HG02642 (cell line): ENCODE results near the gene STX1A.

Source experiments
- ATAC-seq: cut with Tn5 transposase; IDR thresholded peaks from one replicate; pipeline ENCODE4 v1.9.1; 2021; ENCODE audit warnings: mild to moderate bottlenecking; ENCODE audit not compliant: unreplicated experiment, poor library complexity

The STX1A gene

GRCh38 chr7:73718905-73719805 is at the start of gene STX1A:
Gene STX1A (minus strand): TSS chr7:73719669. CDS start chr7:73719631, 38 bp downstream.
- ATAC-seq, result peak; percentile 72

DNA sequence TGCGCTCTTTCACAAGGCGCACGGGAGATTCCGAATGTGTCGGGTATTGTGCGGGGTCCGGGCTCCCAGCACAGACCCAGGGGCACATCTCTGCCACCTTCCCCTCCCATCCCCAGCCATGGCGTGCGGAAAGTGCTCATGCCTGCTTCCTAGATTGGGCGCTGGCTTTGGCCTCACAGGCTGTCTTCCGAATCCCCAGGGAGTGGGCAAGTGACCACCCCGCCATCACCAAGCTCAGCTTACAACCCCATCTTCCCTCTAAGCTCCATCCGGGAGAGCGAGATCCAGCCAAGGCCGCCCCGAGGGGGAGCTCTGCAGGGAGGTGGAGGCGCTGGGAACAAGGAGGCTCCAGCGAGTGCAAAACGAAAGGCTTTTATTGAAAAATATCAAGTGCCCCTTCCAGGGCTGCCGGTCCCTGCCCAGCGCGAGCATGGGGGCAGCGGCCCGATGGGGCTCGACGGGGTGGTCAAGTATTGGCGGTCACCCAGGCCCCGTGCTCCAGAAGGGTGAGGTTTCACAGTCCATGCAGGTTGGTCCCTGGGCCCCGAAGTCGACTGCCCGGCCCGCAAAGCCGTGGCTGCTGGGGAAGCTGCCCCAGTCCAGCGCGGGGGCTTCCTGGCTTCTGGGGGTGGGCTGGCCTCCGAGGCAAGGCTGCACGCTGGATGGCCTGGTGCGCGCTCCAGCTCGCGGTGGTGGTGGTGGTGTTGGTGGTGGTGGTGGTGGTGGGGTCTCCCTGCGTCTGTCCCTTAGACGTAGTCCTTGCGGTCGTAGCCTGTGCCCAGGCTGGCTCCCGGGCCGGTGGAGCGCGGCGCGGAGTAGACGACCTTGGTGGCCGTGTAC is 49.4 kb upstream of the STX1A start:
- ATAC-seq, result no peak

DNA sequence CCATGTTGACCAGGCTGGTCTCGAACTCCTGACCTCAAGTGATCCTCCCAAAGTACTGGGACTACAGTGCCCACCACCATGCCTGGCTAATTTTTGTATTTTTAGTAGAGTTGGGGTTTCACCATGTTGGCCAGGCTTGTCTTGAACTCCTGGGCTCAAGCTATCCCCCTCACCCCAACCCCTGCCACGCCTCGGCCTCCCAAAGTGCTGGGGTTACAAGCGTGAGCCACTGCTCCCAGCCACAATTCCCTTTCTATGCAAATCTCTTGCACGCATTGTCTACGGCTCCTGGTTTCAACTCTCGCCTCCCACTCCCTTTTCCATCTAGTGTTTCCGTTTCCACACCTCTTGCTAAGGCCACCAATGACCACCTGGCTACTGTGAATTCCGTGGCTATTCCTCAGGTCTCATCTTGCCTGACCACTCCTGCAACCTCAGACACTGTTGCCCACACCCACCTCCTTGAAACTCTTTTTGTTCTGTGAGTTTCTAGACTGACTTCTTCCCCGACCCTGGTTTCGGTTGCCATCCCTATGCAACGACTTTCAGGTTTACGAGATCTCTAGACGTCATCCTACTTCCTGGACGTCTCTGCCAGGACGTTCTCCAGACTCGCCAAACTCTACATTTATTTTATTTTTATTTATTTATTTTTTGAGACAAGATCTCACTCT is 47.2 kb upstream of the STX1A start:
- no peak for ATAC-seq

- ATAC-seq, result no peak
Observed at GRCh38 chr7:73762659-73762999, 43.2 kb upstream of the STX1A start.

GRCh38 chr7:73761854-73762658 is 42.6 kb upstream of the STX1A start:
- ATAC-seq, result no peak

GRCh38 chr7:73758581-73759138 is 39.2 kb upstream of the STX1A start:
- ATAC-seq, result no peak

- no peak for ATAC-seq
Observed at GRCh38 chr7:73749931-73750776, 30.7 kb upstream of the STX1A start.

DNA sequence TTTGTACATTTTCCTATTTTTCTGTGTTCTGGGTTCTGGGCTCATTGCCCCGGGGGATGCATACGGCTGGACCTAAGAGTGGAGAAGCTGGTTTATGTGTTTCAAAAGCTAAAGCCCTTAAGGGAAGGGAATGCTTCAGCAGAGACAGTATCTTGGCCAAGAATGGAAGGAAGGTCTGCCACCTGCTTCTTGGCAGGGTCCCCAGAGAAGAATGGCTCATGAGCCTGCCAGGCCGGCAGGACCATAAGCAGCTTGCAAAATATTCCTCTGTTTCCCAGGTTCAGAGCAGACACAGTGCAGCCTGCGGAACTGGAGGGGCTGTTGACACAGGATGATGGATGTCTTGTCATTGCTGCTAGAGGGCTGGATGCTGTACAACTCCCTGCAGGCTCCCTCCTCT is 26.9 kb upstream of the STX1A start:
- ATAC-seq, result no peak

DNA sequence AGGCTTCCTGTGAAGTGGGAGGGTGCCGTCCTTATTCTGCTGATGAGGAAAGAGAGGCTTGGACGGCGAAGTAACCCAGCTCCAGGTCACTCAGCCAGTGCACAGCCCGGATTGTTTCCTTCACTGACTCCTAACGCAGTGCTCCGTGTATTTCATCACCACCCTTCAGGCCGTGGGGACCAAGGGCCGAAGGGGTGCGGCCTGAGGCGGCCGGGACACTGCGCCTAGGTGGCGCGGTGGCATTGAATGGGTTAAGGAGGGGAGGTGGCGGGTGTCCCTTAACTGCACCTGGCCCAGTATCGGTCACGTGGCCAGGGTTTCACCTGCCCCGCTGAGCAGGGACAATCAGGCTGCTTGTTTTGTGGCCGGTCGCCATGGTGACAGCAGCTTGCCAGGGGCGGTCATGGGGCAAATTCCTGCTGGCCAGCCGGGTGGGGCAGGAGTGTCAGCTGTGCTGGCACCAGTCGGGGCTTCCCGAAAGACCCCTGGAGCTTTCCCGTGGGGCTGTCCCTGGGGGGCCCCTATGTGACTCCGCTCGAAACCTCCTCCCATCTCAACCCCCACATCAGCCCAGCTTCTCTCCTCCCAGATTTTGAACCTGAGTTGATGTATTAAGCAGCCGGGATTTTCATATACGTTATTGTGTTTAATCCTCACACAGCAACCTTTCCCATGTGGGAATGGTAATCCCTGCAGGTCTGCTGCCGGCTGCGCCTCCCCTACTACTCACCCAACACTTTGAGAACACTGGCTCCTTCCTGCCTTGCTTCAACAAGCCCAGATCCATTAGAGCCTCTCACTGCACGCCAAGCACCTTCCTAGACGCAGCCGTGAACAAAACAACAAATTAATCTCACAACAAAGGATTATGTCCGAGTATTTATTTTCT is 23.5 kb upstream of the STX1A start:
- no peak for ATAC-seq

GRCh38 chr7:73742338-73742752 is 22.9 kb upstream of the STX1A start:
- no peak for ATAC-seq

DNA sequence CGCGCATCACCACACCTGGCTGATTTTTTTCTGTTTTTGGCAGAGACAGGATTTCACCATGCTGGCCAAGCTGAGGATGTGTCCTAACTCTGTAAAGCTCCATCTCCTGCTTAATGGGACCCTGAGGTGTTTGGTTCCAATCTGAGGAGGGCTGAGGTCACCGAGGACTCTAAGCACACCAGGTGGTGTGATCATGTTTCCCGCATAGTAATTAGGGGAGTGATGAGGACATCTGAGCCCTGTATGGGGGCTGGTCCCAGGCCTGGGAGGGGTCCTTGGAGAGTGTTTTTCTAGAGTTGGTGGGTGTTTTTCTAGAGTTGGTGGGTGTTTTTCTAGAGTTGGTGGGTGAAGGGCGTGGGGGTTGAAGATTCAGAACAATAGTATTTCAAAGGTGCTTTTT is 22.1 kb upstream of the STX1A start:
- ATAC-seq, result no peak

DNA sequence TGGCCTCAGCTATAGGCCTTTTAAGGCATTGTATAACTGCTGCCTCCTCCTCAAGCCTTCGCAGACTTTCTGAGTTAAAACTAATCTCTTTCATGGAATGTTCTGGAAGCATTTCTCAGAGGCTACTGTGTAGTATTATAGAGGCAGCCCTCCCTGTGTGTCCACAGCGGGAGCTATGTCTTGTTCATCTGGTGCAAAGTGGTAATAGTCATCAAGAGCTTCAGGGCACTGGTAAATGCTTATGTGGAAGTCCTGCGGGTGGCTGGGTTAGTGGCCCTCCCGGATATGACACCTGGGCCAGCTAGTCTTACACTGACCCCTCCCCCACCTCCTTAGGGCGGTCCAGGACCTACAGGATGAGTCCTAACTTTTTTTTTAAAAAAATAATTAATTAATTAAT is 21.3 kb upstream of the STX1A start:
- no peak for ATAC-seq

DNA sequence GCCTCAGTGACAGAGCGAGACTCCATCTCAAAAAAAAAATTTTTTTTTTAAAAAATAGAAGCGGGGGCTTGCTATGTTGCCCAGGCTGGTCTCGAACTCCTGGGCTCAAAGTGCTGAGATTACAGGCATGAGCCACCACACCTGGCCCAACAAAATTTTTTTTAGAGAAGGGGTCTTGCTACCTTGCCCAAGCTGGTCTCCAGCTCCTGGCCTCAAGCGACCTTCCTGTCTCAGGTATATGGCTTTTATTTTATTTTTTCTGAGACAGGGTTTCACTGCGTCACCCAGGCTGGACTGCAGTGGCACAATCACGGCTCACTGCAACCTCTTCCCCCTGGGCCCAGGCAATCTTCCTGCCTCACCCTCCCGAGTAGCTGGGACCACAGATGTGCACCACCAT is 20.7 kb upstream of the STX1A start:
- no peak for ATAC-seq

- no peak for ATAC-seq
Observed at GRCh38 chr7:73739387-73739767, 19.9 kb upstream of the STX1A start.

DNA sequence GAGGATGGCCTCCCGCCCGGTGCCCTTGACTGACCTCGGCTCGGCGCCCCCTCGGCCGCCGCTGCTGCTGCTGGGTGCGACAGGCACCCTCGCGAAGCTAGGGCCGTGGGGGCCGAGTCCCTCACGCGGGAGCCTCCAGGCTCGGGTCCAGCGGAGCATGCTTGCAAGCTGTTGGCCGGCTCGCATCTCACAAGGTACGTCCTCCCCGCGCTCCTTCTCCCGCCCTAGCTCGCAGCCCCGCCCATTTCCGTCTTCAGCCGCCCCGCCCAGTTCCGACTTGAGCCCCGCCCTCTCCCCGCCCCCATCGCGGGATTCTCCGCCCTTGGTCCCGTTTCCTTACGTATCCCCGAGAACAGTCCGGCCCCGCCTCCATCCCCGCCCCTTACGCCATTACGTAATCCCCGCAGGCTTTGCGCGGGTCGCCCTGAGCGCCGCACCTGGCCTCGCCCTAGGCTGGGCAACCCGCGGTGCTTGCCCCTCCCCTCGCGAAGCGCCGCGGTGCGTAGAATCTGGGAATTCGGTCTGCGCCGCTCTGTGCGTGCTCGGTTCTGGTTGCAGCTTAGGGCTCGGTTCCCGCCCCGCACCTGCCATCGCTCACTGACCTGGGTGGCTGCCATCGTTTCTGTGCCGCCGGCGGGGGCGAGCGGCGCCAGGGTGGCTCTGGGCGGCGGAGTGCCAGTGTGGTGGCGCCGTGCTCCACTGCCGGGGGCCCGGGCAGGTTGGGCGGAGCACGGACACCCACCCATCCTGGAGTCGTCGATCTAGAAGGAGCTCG is 19.3 kb upstream of the STX1A start, which contains the start of gene ABHD11:
ABHD11 (minus strand) TSS at position 191 of the 775 bp plus-strand sequence; CDS start at position 159, 32 bp downstream.
- peak; percentile 92 for ATAC-seq

DNA sequence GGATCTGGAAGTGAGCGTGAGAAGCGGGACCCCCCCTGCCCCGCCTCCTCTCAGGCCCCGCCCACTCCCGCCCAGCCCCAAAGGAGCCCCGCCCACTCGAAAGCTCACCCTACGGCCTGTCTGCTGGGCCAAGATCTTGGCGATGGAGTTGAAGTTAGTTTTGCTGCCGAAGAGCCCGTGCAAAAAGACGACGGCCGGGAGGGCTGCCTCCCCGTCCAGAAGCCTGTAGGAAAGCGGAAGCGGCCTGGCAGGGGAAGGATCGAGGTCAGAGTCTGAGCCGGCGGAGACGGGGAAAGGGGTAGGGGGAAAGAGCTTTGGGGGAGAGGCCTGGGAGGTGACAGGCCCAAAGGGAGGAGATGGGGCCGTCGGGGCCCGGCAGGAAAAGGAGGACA is 18.7 kb upstream of the STX1A start:
- ATAC-seq, result peak; percentile 16
